HEK293 (cell line): ENCODE results near the gene IQCH.

Experiments used
- BCL11A ChIP-seq: fragments of 450-650 bp; formaldehyde crosslinking; IDR thresholded peaks from 2 replicates; pipeline ENCODE4 v1.5.1; 2016; ENCODE audit warnings: low read depth, missing biosample characterization, missing genetic modification characterization
- CTCF ChIP-seq: fragments of 450-650 bp; formaldehyde crosslinking; IDR thresholded peaks from 2 replicates; pipeline ENCODE4 v1.5.1; 2016; ENCODE audit warnings: missing biosample characterization, missing genetic modification characterization
- KLF10 ChIP-seq: fragments of 450-650 bp; IDR thresholded peaks from 2 replicates; pipeline ENCODE4 v1.5.1; 2018; ENCODE audit warnings: missing biosample characterization, mild to moderate bottlenecking, missing genetic modification characterization
- KLF16 ChIP-seq: fragments of 450-650 bp; formaldehyde crosslinking; IDR thresholded peaks from 2 replicates; pipeline ENCODE4 v1.5.1; 2017; ENCODE audit warnings: missing biosample characterization, missing genetic modification characterization
- TCF7L2 ChIP-seq: IDR thresholded peaks from 2 replicates; pipeline ENCODE4 v1.6.1; 2011; ENCODE audit warnings: low read depth, mild to moderate bottlenecking, inconsistent platforms, low read length, moderate library complexity, borderline replicate concordance
- ZBTB8A ChIP-seq: fragments of 450-650 bp; formaldehyde crosslinking; IDR thresholded peaks from 2 replicates; pipeline ENCODE4 v1.5.1; 2016; ENCODE audit warnings: missing biosample characterization, missing genetic modification characterization
- ZNF785 ChIP-seq: fragments of 450-650 bp; formaldehyde crosslinking; IDR thresholded peaks from 2 replicates; pipeline ENCODE4 v1.5.1; 2016; ENCODE audit warnings: missing biosample characterization, missing genetic modification characterization
- ZSCAN30 ChIP-seq: fragments of 450-650 bp; IDR thresholded peaks from 2 replicates; pipeline ENCODE4 v1.5.1; 2018; ENCODE audit warnings: missing biosample characterization, mild to moderate bottlenecking, missing genetic modification characterization, moderate library complexity

GRCh38 chr15:67366904-67367303, 112.3 kb downstream of the IQCH start:
- TF ChIP-seq ZNF785 (tag by site-specific recombination) (no peak), BCL11A (no peak), ZBTB8A (tag by site-specific recombination) (no peak), CTCF (no peak), KLF10 (tag by site-specific recombination) (no peak), KLF16 (tag by site-specific recombination) (no peak), TCF7L2 (no peak), ZSCAN30 (no peak)
